Testis (tissue), 5 donors: ENCODE measurements around the gene CERS4. TPM values are rescaled to one million over a fixed set of nuclear protein-coding genes. Genes with fewer than 3 reads are reported as not detected.

Source experiments
- DNase-seq: peaks from one replicate; pipeline ENCODE4 v3.0.0-alpha.2; 2019
- H3K27ac ChIP-seq, 2 donors: fragments of 200-600 bp; sonication (generic); one replicate each; pipeline ENCODE4 v1.5.1; 2019
- H3K27me3 ChIP-seq: fragments of 200-600 bp; sonication (generic); one replicate; pipeline ENCODE4 v1.5.1; 2019
- H3K36me3 ChIP-seq: fragments of 200-600 bp; sonication (generic); one replicate; pipeline ENCODE4 v1.5.1; 2017; ENCODE audit warnings: low read depth; ENCODE audit errors: missing control alignments
- H3K4me1 ChIP-seq: fragments of 200-600 bp; sonication (generic); one replicate; pipeline ENCODE4 v1.5.1; 2019
- H3K4me3 ChIP-seq, 2 donors: fragments of 200-600 bp; sonication (generic); one replicate each; pipeline ENCODE4 v1.5.1; 2017 to 2019
- H3K9me3 ChIP-seq: fragments of 200-600 bp; sonication (generic); one replicate; pipeline ENCODE4 v1.5.1; 2017
- CTCF ChIP-seq, 3 experiments: fragments of 450-650 bp in 2 of 3; fragments of 200-600 bp in 1 of 3; sonication (generic) in 1 of 3; IDR thresholded peaks; one replicate each; pipeline ENCODE4 v1.5.1; 2016 to 2019; ENCODE audit warnings: antibody characterized with exemption in 3 of 3, mild to moderate bottlenecking in 2 of 3, moderate library complexity in 1 of 3
- POLR2A ChIP-seq: fragments of 450-650 bp; IDR thresholded peaks from one replicate; pipeline ENCODE4 v1.6.1; 2017; ENCODE audit warnings: antibody characterized with exemption, mild to moderate bottlenecking, moderate library complexity
- WGBS, 2 donors: methylation state at CpG; one replicate each; pipeline ENCODE4 v1.1.5; 2018; 5-methylcytosine and 5-hydroxymethylcytosine counted together
- intact Hi-C: fragments of 100-400 bp; cut with DNase I; formaldehyde crosslinking; loops from one replicate; pipeline ENCODE4 v1.15.1; 2023; ENCODE audit warnings: low total_unique reads
- long read RNA-seq, 2 donors: transcript quantifications; one replicate each; lab custom pipeline, GENCODE V29; 2026
- polyA plus RNA-seq: library from polyadenylated mRNA; stranded (reverse); fragments of 350-450 nt; fragmentation: Illumina TruSeq; extraction: RNeasy Lipid Tissue Mini Kit (QIAGEN cat#74804); gene quantifications from one replicate; pipeline ENCODE4 v1.2.3, GENCODE V29; 2014; ENCODE audit warnings: low read depth, low replicate concordance; ENCODE audit not compliant: insufficient read depth
- total RNA-seq, 2 donors: library from RNA; depleted of rRNA; stranded (reverse); fragments of >200 nt; gene quantifications; one replicate each; pipeline ENCODE4 v1.2.3, GENCODE V29; 2016

The CERS4 gene
- total RNA-seq (100 to 1,000 TPM in 1 of 2 donors, 10 to 100 TPM in 1; 68.6 to 105 TPM), polyA plus RNA-seq (35.2 TPM)
- long read RNA-seq, donor 1, partial matches to known transcripts, result 11 of 18 reads
- long read RNA-seq, donor 1, other reads (novel, unspliced or antisense), result 0 of 18 reads
- long read RNA-seq, donor 2, partial matches to known transcripts, result 0 of 3 reads
- long read RNA-seq, donor 2, other reads (novel, unspliced or antisense), result 0 of 3 reads

- DNase-seq, result peak; percentile 83
- H3K27me3 ChIP-seq, result no peaks in the 10 kb centered on the region
- peak within 1 kb of the TSS; percentile 65 to 74 for H3K27ac ChIP-seq
- no peak for TF ChIP-seq CTCF (IDR thresholded peaks at IDR 0.05)
- no peaks in the 10 kb centered on the region for H3K9me3 ChIP-seq
- H3K4me3 ChIP-seq, result peak within 1 kb of the TSS; percentile 73 to 81
- peaks cover 13% of the 10 kb centered on the region for H3K4me1 ChIP-seq
- intact Hi-C loops, result no loop called here
- no peaks in the 10 kb centered on the region for H3K36me3 ChIP-seq
- WGBS, 2 donors, result 3% methylated on average over 12 to 36 of the region's 60 CpGs
Measured at GRCh38 chr19:8208922-8209461, at the start of gene CERS4. CERS4 (plus strand) TSS chr19:8209370; CDS start chr19:8251077, 41,707 bp downstream.

- intact Hi-C loops, result no loop called here
- Histone ChIP-seq H3K4me1 (no peaks in the 10 kb centered on the region), H3K9me3 (no peaks in the 10 kb centered on the region), H3K27ac (no peak overlapping the region), H3K4me3 (no peak overlapping the region), H3K36me3 (no peaks in the 10 kb centered on the region), H3K27me3 (no peaks in the 10 kb centered on the region)
- no peak for TF ChIP-seq POLR2A
- no peak for TF ChIP-seq CTCF (IDR thresholded peaks at IDR 0.05)
- 51 to 61% methylated on average over 10 to 12 of the region's 12 CpGs for WGBS, 2 donors
- peak; percentile 73 for DNase-seq
Measured at GRCh38 chr19:8161135-8161646, 48.0 kb upstream of the CERS4 start.

- no peak overlapping the region for H3K4me3 ChIP-seq
- H3K27me3 ChIP-seq, result no peaks in the 10 kb centered on the region
- no peaks in the 10 kb centered on the region for H3K4me1 ChIP-seq
- 53 to 57% methylated on average over 7 of the region's 7 CpGs for WGBS, 2 donors
- no peak for TF ChIP-seq POLR2A
- TF ChIP-seq CTCF (IDR thresholded peaks at IDR 0.05), result no peak
- no peaks in the 10 kb centered on the region for H3K9me3 ChIP-seq
- H3K36me3 ChIP-seq, result no peaks in the 10 kb centered on the region
- intact Hi-C loops, result no loop called here
- no peak overlapping the region for H3K27ac ChIP-seq
- no peak for DNase-seq
Measured at GRCh38 chr19:8163759-8164158, 45.4 kb upstream of the CERS4 start.

GRCh38 chr19:8167985-8168384, 41.2 kb upstream of the CERS4 start:
- H3K27ac ChIP-seq, result no peak overlapping the region
- no peaks in the 10 kb centered on the region for H3K27me3 ChIP-seq
- no peaks in the 10 kb centered on the region for H3K9me3 ChIP-seq
- H3K4me1 ChIP-seq, result no peaks in the 10 kb centered on the region
- TF ChIP-seq POLR2A, result no peak
- TF ChIP-seq CTCF (IDR thresholded peaks at IDR 0.05), result no peak
- no peak for DNase-seq
- WGBS, 2 donors, result 37 to 68% methylated on average over 6 of the region's 6 CpGs
- intact Hi-C loops, result no loop called here
- no peak overlapping the region for H3K4me3 ChIP-seq
- H3K36me3 ChIP-seq, result no peaks in the 10 kb centered on the region

- H3K36me3 ChIP-seq, result no peaks in the 10 kb centered on the region
- no peaks in the 10 kb centered on the region for H3K4me1 ChIP-seq
- WGBS, 2 donors, result 89 to 97% methylated on average over 6 to 7 of the region's 7 CpGs
- DNase-seq, result no peak
- H3K4me3 ChIP-seq, result no peak overlapping the region
- no peaks in the 10 kb centered on the region for H3K9me3 ChIP-seq
- intact Hi-C loops, result no loop called here
- no peaks in the 10 kb centered on the region for H3K27me3 ChIP-seq
- H3K27ac ChIP-seq, result no peak overlapping the region
- no peak for TF ChIP-seq POLR2A
- TF ChIP-seq CTCF (IDR thresholded peaks at IDR 0.05), result no peak
Measured at GRCh38 chr19:8168537-8168936, 40.6 kb upstream of the CERS4 start.
